PC-3 (cell line): ENCODE measurements around the gene PRELID1. TPM values are rescaled to one million over a fixed set of nuclear protein-coding genes. Genes with fewer than 3 reads are reported as not detected.
"Not testable (repeated sequence)": the region's sequence is repeated elsewhere in the genome, so short reads cannot be mapped to it uniquely, and the experiment has no call there.

ENCODE experiments used
- ATAC-seq: fragments of 200-7000 bp; cut with Tn5 transposase; 2 replicates; pipeline ENCODE4 v1.9.1; 2020; ENCODE audit warnings: mild to moderate bottlenecking, moderate library complexity
- BruUV-seq: library from RNA; stranded (reverse); fragments of 400-500 nt; replicated peaks from 2 replicates; lab custom pipeline; 2021; lab: Mats Ljungman, UMichigan
- CTCF ChIA-PET: fragments of 300-600 bp; sonication (Branson Sonifier 250); formaldehyde crosslinking; loops from one replicate; lab custom pipeline; 2022; ENCODE audit warnings: antibody characterized with exemption; lab: Charles Lee
- POLR2A ChIA-PET: fragments of 300-600 bp; sonication (Branson Sonifier 250); formaldehyde crosslinking; loops from one replicate; lab custom pipeline; 2022; ENCODE audit warnings: antibody characterized with exemption; ENCODE audit not compliant: unreplicated experiment; lab: Charles Lee
- DNase-seq: peaks from one replicate; pipeline ENCODE4 v3.0.0-alpha.2; 2015
- H2AFZ ChIP-seq: fragments of 300-600 bp; sonication (generic); 2 replicates; pipeline ENCODE4 v1.6.0; 2016; ENCODE audit warnings: antibody characterized with exemption, low read length
- H3F3A ChIP-seq: fragments of 300-600 bp; sonication (generic); one replicate; pipeline ENCODE4 v1.6.0; 2017; ENCODE audit warnings: antibody characterized with exemption, low read length, control low read depth, mild to moderate bottlenecking; ENCODE audit not compliant: unreplicated experiment
- H3K27ac ChIP-seq: fragments of 300-600 bp; sonication (generic); 2 replicates; pipeline ENCODE4 v1.5.1; 2016; ENCODE audit warnings: mild to moderate bottlenecking, low read length
- H3K27me3 ChIP-seq: fragments of 300-600 bp; sonication (generic); 2 replicates; pipeline ENCODE4 v1.6.1; 2016; ENCODE audit warnings: low read length, mixed read lengths
- H3K36me3 ChIP-seq: fragments of 300-600 bp; sonication (generic); 2 replicates; pipeline ENCODE4 v1.6.1; 2016; ENCODE audit warnings: low read depth, mixed run types, low read length, mixed read lengths
- H3K4me1 ChIP-seq: fragments of 300-600 bp; sonication (generic); 2 replicates; pipeline ENCODE4 v1.5.1; 2016; ENCODE audit warnings: low read length; ENCODE audit not compliant: insufficient read depth
- H3K4me2 ChIP-seq: fragments of 300-600 bp; sonication (generic); 2 replicates; pipeline ENCODE4 v1.6.0; 2016; ENCODE audit warnings: low read length
- H3K4me3 ChIP-seq: fragments of 300-600 bp; sonication (generic); 2 replicates; pipeline ENCODE4 v1.5.1; 2016; ENCODE audit warnings: mild to moderate bottlenecking, low read length, mixed read lengths
- H3K79me2 ChIP-seq: fragments of 300-600 bp; sonication (generic); 2 replicates; pipeline ENCODE4 v1.6.1; 2017; ENCODE audit warnings: low read length, mixed read lengths
- H3K9ac ChIP-seq: fragments of 300-600 bp; sonication (generic); 2 replicates; pipeline ENCODE4 v1.6.0; 2016; ENCODE audit warnings: mild to moderate bottlenecking, low read length
- H3K9me2 ChIP-seq: fragments of 300-600 bp; sonication (generic); replicated peaks from 2 replicates; pipeline ENCODE4 v1.6.1; 2016; ENCODE audit warnings: mixed run types, low read length, mixed read lengths
- H3K9me3 ChIP-seq: fragments of 300-600 bp; sonication (generic); 2 replicates; pipeline ENCODE4 v1.6.1; 2016; ENCODE audit warnings: low read length, mixed read lengths
- H4K20me1 ChIP-seq: fragments of 300-600 bp; sonication (generic); 2 replicates; pipeline ENCODE4 v1.6.1; 2016; ENCODE audit warnings: low read length, mixed read lengths
- CTCF ChIP-seq: fragments of 300-600 bp; sonication (generic); conservative IDR thresholded peaks from 2 replicates; pipeline ENCODE4 v1.5.1; 2017; ENCODE audit warnings: antibody characterized with exemption, low read depth, mild to moderate bottlenecking, low read length
- EZH2 ChIP-seq: fragments of 300-600 bp; sonication (generic); IDR thresholded peaks from one replicate; pipeline ENCODE4 v1.6.1; 2017; ENCODE audit warnings: antibody characterized with exemption, mild to moderate bottlenecking, low read length; ENCODE audit not compliant: unreplicated experiment
- EZH2phosphoT487 ChIP-seq: fragments of 300-600 bp; sonication (generic); IDR thresholded peaks from 2 replicates; pipeline ENCODE4 v1.6.1; 2018; ENCODE audit warnings: mild to moderate bottlenecking, antibody characterized with exemption, low read length, borderline replicate concordance
- intact Hi-C: fragments of 100-400 bp; cut with micrococcal nuclease; formaldehyde crosslinking; loops from 2 replicates; pipeline ENCODE4 v1.9.0; 2023
- total RNA-seq: library from RNA; depleted of rRNA; stranded (reverse); fragments of >200 nt; gene quantifications from 2 replicates; pipeline ENCODE4 v1.2.3, GENCODE V29; 2014

The PRELID1 gene
- total RNA-seq, 1 experiment from 2014 or later: 505 TPM

GRCh38 chr5:177338251-177339106 is 34.9 kb downstream of the PRELID1 start:
- no peak for ATAC-seq
- H3K36me3 ChIP-seq: peaks cover 25% of the 10 kb centered on the region; the same call in 1 of the 2 replicates

GRCh38 chr5:177339107-177339638 is 35.6 kb downstream of the PRELID1 start:
- Histone ChIP-seq H3K27ac (no peak overlapping the region), H3K36me3 (peaks cover 25% of the 10 kb centered on the region; the same call in 1 of the 2 replicates), H3K9ac (no peak overlapping the region), H3K4me2 (no peak overlapping the region), H3K9me2 (no peaks in the 10 kb centered on the region), H3K4me3 (no peak overlapping the region), H3K4me1 (no peaks in the 10 kb centered on the region), H3F3A (no peaks in the 10 kb centered on the region), H3K79me2 (peaks cover 43% of the 10 kb centered on the region), H3K27me3 (no peaks in the 10 kb centered on the region), H3K9me3 (no peaks in the 10 kb centered on the region), H4K20me1 (0 out of 2 replicates have a peak, but pooled peaks cover 4% of the 10 kb centered on the region), H2AFZ (no peak overlapping the region)
- TF ChIP-seq EZH2phosphoT487: no peak
- no peak for TF ChIP-seq CTCF
- TF ChIP-seq EZH2: no peak
- ATAC-seq: peak; percentile 48
- DNase-seq: no peak
- ChIA-PET CTCF (no interaction called here), POLR2A (interaction anchor here (0.7 kb wide), 1 partner anchor 11 kb away, joined by 5 read pairs; no protein-coding TSS in a partner anchor)
- no TSS peak for BruUV-seq
- intact Hi-C loops: no loop called here

More at GRCh38 chr5:177338251-177339106, 34.9 kb downstream of the PRELID1 start:
- Histone ChIP-seq H3K79me2 (peaks cover 36% of the 10 kb centered on the region), H3K9ac (no peak overlapping the region), H3K9me2 (no peaks in the 10 kb centered on the region), H3K9me3 (no peaks in the 10 kb centered on the region), H3K4me1 (no peaks in the 10 kb centered on the region), H3K4me3 (no peak overlapping the region), H3K4me2 (no peak overlapping the region), H3F3A (no peaks in the 10 kb centered on the region), H2AFZ (no peak overlapping the region), H4K20me1 (0 out of 2 replicates have a peak, but pooled peaks cover 4% of the 10 kb centered on the region), H3K27me3 (no peaks in the 10 kb centered on the region), H3K27ac (no peak overlapping the region)
- POLR2A ChIA-PET: interaction anchor here (0.7 kb wide), 1 partner anchor 10 kb away, joined by 5 read pairs; no protein-coding TSS in a partner anchor
- DNase-seq: no peak
- TF ChIP-seq CTCF (no peak), EZH2 (no peak), EZH2phosphoT487 (no peak)
- CTCF ChIA-PET: no interaction called here
- no TSS peak for BruUV-seq
- intact Hi-C loops: no loop called here

GRCh38 chr5:177343000-177343399 is 39.4 kb downstream of the PRELID1 start:
- intact Hi-C loops, ATAC-seq, H3K27ac ChIP-seq, H3K27me3 ChIP-seq, H3K9ac ChIP-seq, CTCF ChIA-PET, H3F3A ChIP-seq, H3K9me2 ChIP-seq, H3K4me1 ChIP-seq, BruUV-seq, H2AFZ ChIP-seq, H3K4me2 ChIP-seq, H3K4me3 ChIP-seq, DNase-seq, H3K9me3 ChIP-seq, POLR2A ChIA-PET: not testable (repeated sequence)
- H3K79me2 ChIP-seq: peaks cover 79% of the 10 kb centered on the region
- 0 out of 2 replicates have a peak, but pooled peaks cover 11% of the 10 kb centered on the region for H4K20me1 ChIP-seq
- H3K36me3 ChIP-seq: peaks cover 15% of the 10 kb centered on the region; the same call in 1 of the 2 replicates
